K562 (cell line): ENCODE results near the gene KATNAL2. TPM values are rescaled to one million over a fixed set of nuclear protein-coding genes. Genes with fewer than 3 reads are reported as not detected.
A peak's percentile ranks its signal among the peaks of the same experiment; 100 is the strongest.

Source experiments
- FOXJ3 ChIP-seq: sonication (generic); formaldehyde crosslinking; IDR thresholded peaks from 2 replicates; pipeline ENCODE4 v1.4.0; 2020; ENCODE audit warnings: mild to moderate bottlenecking, missing genetic modification reagents
- HNRNPL ChIP-seq: fragments of 200-400 bp; formaldehyde crosslinking; IDR thresholded peaks from 2 replicates; pipeline ENCODE4 v1.6.1; 2017; ENCODE audit warnings: low read depth, mild to moderate bottlenecking, low read length
- MAFG ChIP-seq: fragments of 450-650 bp; conservative IDR thresholded peaks from 2 replicates; pipeline ENCODE4 v1.6.1; 2016; ENCODE audit warnings: missing genetic modification characterization, missing compliant biosample characterization
- NCOA2 ChIP-seq, 2 experiments: fragments of 450-650 bp; IDR thresholded peaks; 2 replicates each; pipeline ENCODE4 v1.6.1; 2018; ENCODE audit warnings: mild to moderate bottlenecking in 2 of 2, moderate library complexity in 1 of 2; ENCODE audit not compliant: partially characterized antibody in 2 of 2
- NRF1 ChIP-seq, 2 experiments: fragments of 450-650 bp; IDR thresholded peaks in 1 of 2; conservative IDR thresholded peaks in 1 of 2; 2 replicates each; pipeline ENCODE4 v1.6.1; 2014; ENCODE audit warnings: mild to moderate bottlenecking in 2 of 2
- PHTF2 ChIP-seq: fragments of 250-450 bp; sonication (Bioruptor Pico); IDR thresholded peaks from 2 replicates; pipeline ENCODE4 v1.5.0; 2021; ENCODE audit warnings: mild to moderate bottlenecking
- RFX5 ChIP-seq: IDR thresholded peaks from 2 replicates; pipeline ENCODE4 v1.6.1; 2011; ENCODE audit warnings: low read depth, mild to moderate bottlenecking, improper control_type of control experiment, low read length
- ZNF174 ChIP-seq: fragments of 250-450 bp; sonication (Bioruptor Pico); IDR thresholded peaks from 2 replicates; pipeline ENCODE4 v1.4.0; 2020; ENCODE audit warnings: mild to moderate bottlenecking
- ZNF197 ChIP-seq: fragments of 200-800 bp; sonication (Bioruptor generic); IDR thresholded peaks from 2 replicates; pipeline ENCODE4 v1.6.1; 2016; ENCODE audit warnings: low read depth, missing genetic modification characterization, missing compliant biosample characterization
- ZNF347 ChIP-seq: fragments of 450-650 bp; formaldehyde crosslinking; IDR thresholded peaks from 2 replicates; pipeline ENCODE4 v1.4.0; 2020; ENCODE audit warnings: low read depth, mild to moderate bottlenecking, moderate library complexity
- ZNF507 ChIP-seq: conservative IDR thresholded peaks from 2 replicates; pipeline ENCODE4 v1.6.1; 2017; ENCODE audit warnings: missing genetic modification characterization, missing compliant biosample characterization
- polyA plus RNA-seq, 8 experiments: library from polyadenylated mRNA; depleted of rRNA in 4 of 8; stranded (reverse) in 5 of 8; unstranded in 3 of 8; fragments of >200 nt; fragmentation: Nextera tagmentation in 2 of 8; fragmentation: Illumina TruSeq in 1 of 8; extraction: Ambion mirVana in 2 of 8; extraction: Trizol in 1 of 8; gene quantifications; 2 replicates each; pipeline versions ENCODE4 v1.2.1 to v1.2.3, GENCODE V29; 2011 to 2014; ENCODE audit warnings: inconsistent platforms in 1 of 8, missing spikeins in 1 of 8
- total RNA-seq, 7 experiments: library from RNA; depleted of rRNA in 6 of 7; stranded (reverse); fragments of >200 nt in 6 of 7; fragmentation: Illumina TruSeq in 2 of 7; extraction: Trizol in 2 of 7; gene quantifications; 2 replicates each; pipeline versions ENCODE4 v1.2.1 to v1.2.3, GENCODE V29; 2011 to 2021; ENCODE audit warnings: low replicate concordance in 1 of 7
- TF ChIP-seq, protein P1 (sequence below): sonication (generic); formaldehyde crosslinking; IDR thresholded peaks from 2 replicates; pipeline ENCODE4 v1.8.0; 2022; ENCODE audit warnings: missing genetic modification reagents, mild to moderate bottlenecking, borderline replicate concordance
- TF ChIP-seq, protein P2 (sequence below): fragments of 250-450 bp; sonication (Bioruptor Pico); IDR thresholded peaks from 2 replicates; pipeline ENCODE4 v1.4.0; 2020; ENCODE audit warnings: mild to moderate bottlenecking, moderate library complexity, borderline replicate concordance
- TF ChIP-seq, protein P3 (sequence below), 2 experiments: fragments of 450-650 bp; IDR thresholded peaks; 2 replicates each; pipeline ENCODE4 v1.6.1; 2016; ENCODE audit warnings: mild to moderate bottlenecking in 2 of 2, borderline replicate concordance in 1 of 2, low read depth in 1 of 2, moderate library complexity in 1 of 2

KATNAL2 gene
- total and polyA plus RNA-seq, 9 of the 15 experiments (the other 6 are each of a cell fraction or from before 2014, with no cell fraction given) = 0.08 to 1.2 (median 0.48) TPM

DNA sequence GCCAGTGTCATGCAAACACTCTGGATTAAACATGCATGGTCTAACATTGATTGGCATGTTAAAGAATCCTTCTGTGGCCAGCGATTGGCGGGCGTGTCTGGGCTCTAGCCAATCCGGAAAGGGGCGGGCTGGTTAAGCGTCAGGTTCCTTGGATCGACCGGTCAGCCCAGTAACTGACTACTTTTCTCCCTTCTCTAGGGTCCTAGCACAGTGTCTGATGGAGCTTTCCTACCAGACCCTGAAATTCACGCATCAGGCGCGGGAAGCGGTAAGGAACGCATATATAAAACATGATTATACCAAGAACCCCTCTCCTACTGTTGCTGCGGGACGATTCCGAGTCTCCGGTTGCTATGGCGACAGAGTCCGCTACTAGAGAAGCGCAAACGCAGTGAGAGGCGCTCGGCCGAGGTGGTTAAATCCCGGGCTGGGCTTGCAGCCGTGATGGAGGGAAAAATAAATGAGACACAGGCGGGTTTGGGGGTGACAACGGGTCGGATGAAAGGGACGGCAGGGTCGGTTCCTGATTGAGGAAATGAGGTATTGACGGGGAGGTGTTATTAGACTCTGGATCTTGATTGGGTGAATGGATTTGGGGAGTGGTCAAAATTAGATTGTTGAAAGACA, 29.4 kb downstream of the KATNAL2 start (continued):
- TF ChIP-seq, protein P1, sequence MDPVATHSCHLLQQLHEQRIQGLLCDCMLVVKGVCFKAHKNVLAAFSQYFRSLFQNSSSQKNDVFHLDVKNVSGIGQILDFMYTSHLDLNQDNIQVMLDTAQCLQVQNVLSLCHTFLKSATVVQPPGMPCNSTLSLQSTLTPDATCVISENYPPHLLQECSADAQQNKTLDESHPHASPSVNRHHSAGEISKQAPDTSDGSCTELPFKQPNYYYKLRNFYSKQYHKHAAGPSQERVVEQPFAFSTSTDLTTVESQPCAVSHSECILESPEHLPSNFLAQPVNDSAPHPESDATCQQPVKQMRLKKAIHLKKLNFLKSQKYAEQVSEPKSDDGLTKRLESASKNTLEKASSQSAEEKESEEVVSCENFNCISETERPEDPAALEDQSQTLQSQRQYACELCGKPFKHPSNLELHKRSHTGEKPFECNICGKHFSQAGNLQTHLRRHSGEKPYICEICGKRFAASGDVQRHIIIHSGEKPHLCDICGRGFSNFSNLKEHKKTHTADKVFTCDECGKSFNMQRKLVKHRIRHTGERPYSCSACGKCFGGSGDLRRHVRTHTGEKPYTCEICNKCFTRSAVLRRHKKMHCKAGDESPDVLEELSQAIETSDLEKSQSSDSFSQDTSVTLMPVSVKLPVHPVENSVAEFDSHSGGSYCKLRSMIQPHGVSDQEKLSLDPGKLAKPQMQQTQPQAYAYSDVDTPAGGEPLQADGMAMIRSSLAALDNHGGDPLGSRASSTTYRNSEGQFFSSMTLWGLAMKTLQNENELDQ (CRISPR knock-in tag) = no peak
- TF ChIP-seq, protein P2, sequence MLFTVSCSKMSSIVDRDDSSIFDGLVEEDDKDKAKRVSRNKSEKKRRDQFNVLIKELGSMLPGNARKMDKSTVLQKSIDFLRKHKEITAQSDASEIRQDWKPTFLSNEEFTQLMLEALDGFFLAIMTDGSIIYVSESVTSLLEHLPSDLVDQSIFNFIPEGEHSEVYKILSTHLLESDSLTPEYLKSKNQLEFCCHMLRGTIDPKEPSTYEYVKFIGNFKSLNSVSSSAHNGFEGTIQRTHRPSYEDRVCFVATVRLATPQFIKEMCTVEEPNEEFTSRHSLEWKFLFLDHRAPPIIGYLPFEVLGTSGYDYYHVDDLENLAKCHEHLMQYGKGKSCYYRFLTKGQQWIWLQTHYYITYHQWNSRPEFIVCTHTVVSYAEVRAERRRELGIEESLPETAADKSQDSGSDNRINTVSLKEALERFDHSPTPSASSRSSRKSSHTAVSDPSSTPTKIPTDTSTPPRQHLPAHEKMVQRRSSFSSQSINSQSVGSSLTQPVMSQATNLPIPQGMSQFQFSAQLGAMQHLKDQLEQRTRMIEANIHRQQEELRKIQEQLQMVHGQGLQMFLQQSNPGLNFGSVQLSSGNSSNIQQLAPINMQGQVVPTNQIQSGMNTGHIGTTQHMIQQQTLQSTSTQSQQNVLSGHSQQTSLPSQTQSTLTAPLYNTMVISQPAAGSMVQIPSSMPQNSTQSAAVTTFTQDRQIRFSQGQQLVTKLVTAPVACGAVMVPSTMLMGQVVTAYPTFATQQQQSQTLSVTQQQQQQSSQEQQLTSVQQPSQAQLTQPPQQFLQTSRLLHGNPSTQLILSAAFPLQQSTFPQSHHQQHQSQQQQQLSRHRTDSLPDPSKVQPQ (CRISPR knock-in tag) = no peak
- TF ChIP-seq RFX5 (no peak), NCOA2 (IDR thresholded peaks at IDR 0.05; ENCODE audit: partially characterized antibody in 2 of 2) (no peak), ZNF507 (tag) (no peak), MAFG (tag) (no peak), HNRNPL (no peak), FOXJ3 (CRISPR knock-in tag) (no peak), ZNF174 (CRISPR knock-in tag) (no peak), ZNF197 (no peak), PHTF2 (CRISPR knock-in tag) (no peak), NRF1 (conservative IDR thresholded peaks at IDR 0.05 in 1 of 2, IDR thresholded peaks at IDR 0.05 in 1 of 2) (peak in 1 of 2 experiments; percentile 36; a peak in 2 of 4 replicates), ZNF347 (CRISPR knock-in tag) (no peak)
- TF ChIP-seq, protein P3, sequence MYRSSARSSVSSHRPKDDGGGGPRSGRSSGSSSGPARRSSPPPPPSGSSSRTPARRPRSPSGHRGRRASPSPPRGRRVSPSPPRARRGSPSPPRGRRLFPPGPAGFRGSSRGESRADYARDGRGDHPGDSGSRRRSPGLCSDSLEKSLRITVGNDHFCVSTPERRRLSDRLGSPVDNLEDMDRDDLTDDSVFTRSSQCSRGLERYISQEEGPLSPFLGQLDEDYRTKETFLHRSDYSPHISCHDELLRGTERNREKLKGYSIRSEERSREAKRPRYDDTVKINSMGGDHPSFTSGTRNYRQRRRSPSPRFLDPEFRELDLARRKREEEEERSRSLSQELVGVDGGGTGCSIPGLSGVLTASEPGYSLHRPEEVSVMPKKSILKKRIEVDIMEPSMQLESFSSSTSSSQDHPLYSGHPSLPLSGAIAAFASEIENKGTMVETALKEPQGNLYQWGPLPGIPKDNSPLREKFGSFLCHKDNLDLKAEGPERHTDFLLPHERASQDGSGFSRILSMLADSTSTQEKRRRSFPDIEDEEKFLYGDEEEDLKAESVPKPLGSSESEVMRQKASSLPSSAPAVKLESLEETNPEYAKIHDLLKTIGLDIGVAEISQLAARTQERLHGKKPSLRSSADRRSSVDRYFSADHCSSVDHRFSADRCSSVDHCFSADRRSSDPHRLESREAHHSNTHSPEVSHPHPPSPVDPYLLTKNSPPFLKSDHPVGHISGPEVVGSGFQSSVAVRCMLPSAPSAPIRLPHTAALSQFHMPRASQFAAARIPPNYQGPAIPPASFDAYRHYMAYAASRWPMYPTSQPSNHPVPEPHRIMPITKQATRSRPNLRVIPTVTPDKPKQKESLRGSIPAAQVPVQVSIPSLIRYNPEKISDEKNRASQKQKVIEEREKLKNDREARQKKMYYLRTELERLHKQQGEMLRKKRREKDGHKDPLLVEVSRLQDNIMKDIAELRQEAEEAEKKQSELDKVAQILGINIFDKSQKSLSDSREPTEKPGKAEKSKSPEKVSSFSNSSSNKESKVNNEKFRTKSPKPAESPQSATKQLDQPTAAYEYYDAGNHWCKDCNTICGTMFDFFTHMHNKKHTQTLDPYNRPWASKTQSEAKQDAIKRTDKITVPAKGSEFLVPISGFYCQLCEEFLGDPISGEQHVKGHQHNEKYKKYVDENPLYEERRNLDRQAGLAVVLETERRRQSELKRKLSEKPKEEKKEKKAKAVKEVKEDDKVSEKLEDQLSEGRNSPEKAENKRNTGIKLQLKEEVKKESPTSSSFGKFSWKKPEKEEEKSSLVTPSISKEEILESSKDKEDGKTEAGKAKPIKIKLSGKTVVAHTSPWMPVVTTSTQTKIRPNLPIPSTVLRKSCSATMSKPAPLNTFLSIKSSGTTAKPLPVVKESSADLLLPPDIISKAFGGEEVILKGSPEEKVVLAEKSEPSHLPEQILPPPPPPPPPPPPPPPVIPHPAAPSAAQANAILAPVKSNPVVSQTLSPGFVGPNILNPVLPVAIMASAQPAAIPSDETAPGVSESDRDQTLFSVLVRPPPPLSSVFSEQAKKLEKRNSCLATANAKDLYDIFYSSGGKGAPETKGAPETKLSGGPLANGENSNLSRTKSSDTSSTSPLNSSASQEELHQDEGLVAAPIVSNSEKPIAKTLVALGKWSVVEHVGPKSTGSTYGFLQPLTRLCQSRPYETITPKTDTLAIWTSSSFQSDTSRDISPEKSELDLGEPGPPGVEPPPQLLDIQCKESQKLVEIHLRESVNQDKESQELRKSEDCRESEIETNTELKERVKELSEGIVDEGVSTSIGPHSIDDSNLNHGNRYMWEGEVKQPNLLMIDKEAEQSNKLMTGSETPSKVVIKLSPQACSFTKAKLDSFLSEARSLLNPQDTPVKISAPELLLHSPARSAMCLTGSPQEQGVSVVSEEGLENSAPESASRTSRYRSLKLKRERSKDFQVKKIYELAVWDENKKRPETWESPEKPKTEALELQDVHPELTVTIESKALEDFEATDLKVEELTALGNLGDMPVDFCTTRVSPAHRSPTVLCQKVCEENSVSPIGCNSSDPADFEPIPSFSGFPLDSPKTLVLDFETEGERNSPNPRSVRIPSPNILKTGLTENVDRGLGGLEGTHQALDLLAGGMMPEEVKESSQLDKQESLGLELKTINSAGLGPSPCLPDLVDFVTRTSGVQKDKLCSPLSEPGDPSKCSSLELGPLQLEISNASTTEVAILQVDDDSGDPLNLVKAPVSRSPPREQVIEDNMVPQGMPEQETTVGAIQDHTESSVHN (IDR thresholded peaks at IDR 0.05; ENCODE audit: borderline replicate concordance in 1 of 2, low read depth in 1 of 2) = no peak
